B cell (primary cell): ENCODE results near the gene ZFP14. TPM values are rescaled to one million over a fixed set of nuclear protein-coding genes. Genes with fewer than 3 reads are reported as not detected.

Experiments
- ATAC-seq: fragments of 200-7000 bp; cut with Tn5 transposase; one replicate; pipeline ENCODE4 v1.10.0; 2021; ENCODE audit warnings: low read depth, mild to moderate bottlenecking, moderate number of reproducible peaks, moderate library complexity
- CTCF ChIA-PET: fragments of 350-600 bp; sonication (Branson Sonifier 250); formaldehyde crosslinking; loops from one replicate; lab custom pipeline; 2021; ENCODE audit warnings: antibody characterized with exemption, inconsistent platforms; lab: Charles Lee
- POLR2A ChIA-PET: fragments of 350-600 bp; sonication (Branson Sonifier 250); formaldehyde crosslinking; loops from one replicate; lab custom pipeline; 2021; ENCODE audit warnings: antibody characterized with exemption; lab: Charles Lee
- DNase-seq: peaks from one replicate; pipeline ENCODE4 v3.0.0; 2013
- H2AFZ ChIP-seq: 2 replicates; pipeline ENCODE4 v1.6.1; 2012; ENCODE audit warnings: mild to moderate bottlenecking, low read depth, low read length; ENCODE audit not compliant: insufficient read depth, poor library complexity, severe bottlenecking
- H3K27ac ChIP-seq, 2 donors: 1 replicate in 1 of 2; 2 replicates in 1 of 2; pipeline ENCODE4 v1.5.1; 2012 to 2013; ENCODE audit warnings: low read length in 2 of 2, mild to moderate bottlenecking in 2 of 2, moderate library complexity in 1 of 2
- H3K27me3 ChIP-seq, 4 experiments: fragments of 200-600 bp in 1 of 4; sonication (generic) in 1 of 4; replicated peaks in 1 of 4; 1 replicate in 2 of 4; 2 replicates in 2 of 4; pipeline versions ENCODE4 v1.6.1 to v1.7.0; 2013 to 2016; ENCODE audit warnings: low read length in 3 of 4, mild to moderate bottlenecking in 2 of 4, mixed read lengths in 1 of 4, moderate library complexity in 1 of 4; ENCODE audit not compliant: insufficient read depth in 4 of 4, control insufficient read depth in 3 of 4; ENCODE audit errors: control extremely low read depth in 1 of 4
- H3K36me3 ChIP-seq, 2 experiments: replicated peaks in 1 of 2; 1 replicate in 1 of 2; 2 replicates in 1 of 2; pipeline versions ENCODE4 v1.6.1 to v1.7.1; 2013; ENCODE audit warnings: low read length in 1 of 2; ENCODE audit not compliant: insufficient read depth in 2 of 2, control insufficient read depth in 1 of 2; ENCODE audit errors: control extremely low read depth in 1 of 2, extremely low read depth in 1 of 2
- H3K4me1 ChIP-seq, 2 donors: fragments of 200-600 bp in 1 of 2; sonication (generic) in 1 of 2; 1 replicate in 1 of 2; 2 replicates in 1 of 2; pipeline versions ENCODE4 v1.5.1 to v1.6.1; 2013 to 2017; ENCODE audit warnings: low read length in 2 of 2; ENCODE audit not compliant: control insufficient read depth in 2 of 2, insufficient read depth in 2 of 2
- H3K4me2 ChIP-seq: replicated peaks from 2 replicates; pipeline ENCODE3; 2012; ENCODE audit warnings: mild to moderate bottlenecking, low read depth, low read length; ENCODE audit not compliant: poor library complexity, severe bottlenecking
- H3K4me3 ChIP-seq, 5 experiments: fragments of 200-600 bp in 1 of 5; sonication (generic) in 1 of 5; 1 replicate in 3 of 5; 2 replicates in 2 of 5; pipeline versions ENCODE4 v1.5.1 to v1.7.0; 2011 to 2016; ENCODE audit warnings: low read length in 4 of 5, mild to moderate bottlenecking in 4 of 5, low read depth in 2 of 5, control low read depth in 1 of 5, moderate library complexity in 1 of 5; ENCODE audit not compliant: insufficient read depth in 1 of 5; ENCODE audit errors: control extremely low read depth in 1 of 5, extremely low read depth in 1 of 5
- H3K79me2 ChIP-seq: fragments of 200-600 bp; sonication (generic); one replicate; pipeline ENCODE4 v1.6.0; 2016; ENCODE audit warnings: low read length; ENCODE audit not compliant: control insufficient read depth, insufficient read depth
- H3K9ac ChIP-seq: fragments of 200-600 bp; sonication (generic); 2 replicates; pipeline ENCODE4 v1.6.1; 2017; ENCODE audit warnings: mild to moderate bottlenecking, low read length, moderate library complexity
- H3K9me3 ChIP-seq, 3 donors: one replicate each; pipeline versions ENCODE4 v1.6.1 to v1.7.1; 2013; ENCODE audit warnings: low read length in 2 of 3; ENCODE audit not compliant: control insufficient read depth in 2 of 3, insufficient read depth in 1 of 3; ENCODE audit errors: control extremely low read depth in 1 of 3
- H4K20me1 ChIP-seq: 2 replicates; pipeline ENCODE4 v1.6.0; 2012; ENCODE audit warnings: mild to moderate bottlenecking, low read length; ENCODE audit not compliant: insufficient read depth, control insufficient read depth, poor library complexity, severe bottlenecking
- H3K27ac Mint-ChIP-seq: one replicate; pipeline ENCODE4 v1.8.0; 2021; ENCODE audit warnings: mixed read lengths
- H3K27me3 Mint-ChIP-seq: one replicate; pipeline ENCODE4 v1.8.0; 2021; ENCODE audit warnings: mixed read lengths
- H3K4me1 Mint-ChIP-seq: one replicate; pipeline ENCODE4 v1.8.0; 2021; ENCODE audit warnings: mixed read lengths
- H3K4me3 Mint-ChIP-seq: one replicate; pipeline ENCODE4 v1.8.0; 2021; ENCODE audit warnings: mixed read lengths
- H3K9me3 Mint-ChIP-seq: one replicate; pipeline ENCODE4 v1.8.0; 2022; ENCODE audit warnings: mixed read lengths; ENCODE audit not compliant: insufficient read depth
- CTCF ChIP-seq: fragments of 200-600 bp; IDR thresholded peaks from one replicate; pipeline ENCODE4 v1.8.0; 2022; ENCODE audit warnings: antibody characterized with exemption, mild to moderate bottlenecking
- EZH2 ChIP-seq: IDR thresholded peaks from 2 replicates; pipeline ENCODE4 v1.6.1; 2012; ENCODE audit warnings: borderline replicate concordance, low read depth, mild to moderate bottlenecking, moderate library complexity, low read length; ENCODE audit not compliant: insufficient read depth, poor library complexity, severe bottlenecking
- WGBS: methylation state at CpG from one replicate; pipeline ENCODE4 v1.1.5; 2013; ENCODE audit warnings: missing lambda C conversion rate; ENCODE audit not compliant: insufficient coverage; 5-methylcytosine and 5-hydroxymethylcytosine counted together
- intact Hi-C: fragments of 100-400 bp; cut with micrococcal nuclease; formaldehyde crosslinking; loops from one replicate; pipeline ENCODE4 v1.10.0; 2022
- polyA plus RNA-seq: library from polyadenylated mRNA; depleted of rRNA; stranded (reverse); fragments of >200 nt; gene quantifications from 2 replicates; pipeline ENCODE4 v1.2.3, GENCODE V29; 2012
- total RNA-seq, 2 donors: library from RNA; stranded (reverse); fragments of 120-200 nt in 1 of 2; gene quantifications; 1 replicate in 1 of 2; 2 replicates in 1 of 2; pipeline versions ENCODE4 v1.2.3 to v1.2.4, GENCODE V29; 2013 to 2022

Gene ZFP14
- total and polyA plus RNA-seq, 2 donors (not counting 1 experiment from before 2014, with no cell fraction given), result 5.2 to 22.7 TPM

DNA sequence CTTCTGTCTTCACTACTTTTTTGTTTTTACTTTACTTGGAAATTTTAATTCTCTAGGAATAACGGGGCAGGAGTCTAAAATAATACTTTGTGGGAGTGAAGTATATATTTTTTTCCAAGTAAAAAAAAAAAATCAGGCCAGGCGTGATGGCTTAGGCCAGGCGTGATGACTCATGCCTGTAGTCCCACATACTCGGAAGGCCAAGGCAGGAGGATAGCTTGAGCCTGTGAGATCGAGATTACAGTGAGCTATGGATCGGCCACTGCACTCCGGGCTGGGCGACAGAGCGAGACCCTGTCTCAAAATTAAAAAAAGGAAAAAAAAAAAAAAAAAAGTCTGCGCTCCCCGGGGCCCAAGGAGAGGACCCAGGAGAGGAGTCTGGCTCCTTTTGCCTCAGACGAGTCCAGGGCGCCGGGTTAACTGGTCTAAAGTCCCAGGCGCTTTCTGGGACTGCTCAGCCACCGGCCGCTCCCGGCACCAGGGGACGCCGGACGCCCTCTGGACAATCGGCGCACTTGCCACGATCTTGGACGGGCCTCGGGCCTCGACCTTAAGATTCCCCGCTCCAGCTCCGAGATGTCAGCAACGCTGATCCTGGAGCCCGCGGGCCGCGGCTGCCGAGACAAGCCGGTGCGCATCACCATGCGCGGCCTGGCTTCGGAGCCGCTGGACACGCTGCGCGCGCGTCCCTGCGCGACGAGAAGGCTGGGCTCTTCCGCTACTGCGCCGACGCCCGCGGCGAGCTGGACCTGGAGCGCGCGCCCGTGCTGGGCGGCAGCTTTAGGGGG is 42.2 kb upstream of the ZFP14 start:
- TF ChIP-seq CTCF (no peak), EZH2 (no peak)
- Histone ChIP-seq H2AFZ (peak overlapping the region; percentile 81), H3K4me1 (peaks cover 17 to 23% of the 10 kb centered on the region in 2 donors), H3K4me3 (peak overlapping the region in 4 of 5 experiments; percentile 4 to 52 (median 45)), H4K20me1 (peaks cover 12% of the 10 kb centered on the region), H3K9me3 (peaks cover 0 to 22% (median 0%) of the 10 kb centered on the region in 3 donors), H3K27ac (no peak overlapping the region), H3K27me3 (peaks cover 0 to 21% (median 13%) of the 10 kb centered on the region in 4 experiments), H3K4me2 (peak overlapping the region; percentile 75), H3K36me3 (no peaks in the 10 kb centered on the region), H3K79me2 (peaks cover 23% of the 10 kb centered on the region), H3K9ac (peak overlapping the region; percentile 59)
- Mint-ChIP-seq H3K9me3 (peaks cover 7% of the 10 kb centered on the region), H3K4me1 (peaks cover 26% of the 10 kb centered on the region), H3K27me3 (peaks cover 25% of the 10 kb centered on the region), H3K27ac (no peak overlapping the region), H3K4me3 (peak overlapping the region; percentile 60)
- DNase-seq (peak; percentile 36), ATAC-seq (no peak)
- CTCF ChIA-PET, result interaction anchor here (1.8 kb wide), 1 partner anchor 43 kb away, joined by 4 read pairs; no protein-coding TSS in a partner anchor
- POLR2A ChIA-PET, result interaction anchor here (0.5 kb wide), 1 partner anchor 150 kb away, joined by 4 read pairs; no protein-coding TSS in a partner anchor
- intact Hi-C loops, result no loop called here
- WGBS, result 23% methylated on average over 59 of the region's 61 CpGs
